HG02623 (cell line): ENCODE results near the gene FRAS1.
"Not testable (repeated sequence)": the region's sequence is repeated elsewhere in the genome, so short reads cannot be mapped to it uniquely, and the experiment has no call there.

ENCODE experiments used
- ATAC-seq: cut with Tn5 transposase; IDR thresholded peaks from one replicate; pipeline ENCODE4 v1.9.1; 2021; ENCODE audit warnings: moderate library complexity; ENCODE audit not compliant: unreplicated experiment

FRAS1 gene

DNA sequence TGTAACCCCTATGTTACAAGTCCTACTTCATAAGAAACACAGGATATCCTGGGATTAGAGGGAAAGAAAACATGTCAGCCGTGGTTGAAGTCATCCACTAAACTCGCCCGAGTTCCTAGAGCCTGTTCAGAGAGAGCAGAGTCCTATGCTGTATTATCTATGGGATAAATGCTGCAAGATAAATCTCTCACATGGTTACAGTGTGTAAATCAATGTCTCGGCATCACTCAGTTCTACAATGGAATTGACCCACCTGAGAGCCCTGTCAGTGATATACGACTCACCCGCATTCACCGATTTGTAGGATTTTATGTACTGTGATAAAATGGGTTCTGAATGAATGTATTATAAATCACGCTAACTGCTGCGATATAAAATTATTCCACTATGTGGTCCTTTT lies 366.7 kb downstream of the FRAS1 start:
- ATAC-seq, result no peak

GRCh38 chr4:78424461-78424860 lies 367.3 kb downstream of the FRAS1 start:
- ATAC-seq, result no peak

- ATAC-seq, result no peak
Observed at GRCh38 chr4:78426972-78427371, 369.8 kb downstream of the FRAS1 start.

GRCh38 chr4:78428996-78429395 lies 371.9 kb downstream of the FRAS1 start:
- no peak for ATAC-seq

GRCh38 chr4:78432896-78433295 lies 375.8 kb downstream of the FRAS1 start:
- no peak for ATAC-seq

DNA sequence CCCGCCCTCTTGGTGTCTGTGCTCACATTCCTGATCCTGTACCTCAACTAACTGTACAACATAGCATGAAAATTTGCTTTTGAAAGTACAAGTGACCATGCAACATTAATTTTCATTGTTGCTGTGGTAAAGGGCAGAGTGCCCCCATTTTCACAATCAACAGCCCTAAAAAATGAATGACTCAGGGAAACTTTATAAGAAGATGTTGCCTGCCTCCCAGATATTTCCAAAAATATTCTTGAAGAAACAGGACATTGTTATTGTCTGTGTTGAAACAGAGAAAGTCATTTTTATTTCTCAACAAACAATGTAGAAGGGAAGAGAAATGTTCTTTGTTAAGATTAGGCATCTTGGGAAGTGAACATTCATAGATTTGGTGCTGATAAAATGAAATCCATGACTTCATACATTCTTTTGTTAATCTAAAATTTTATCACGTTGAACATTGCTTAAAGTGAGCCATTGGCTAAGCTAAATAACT lies 380.5 kb downstream of the FRAS1 start:
- no peak for ATAC-seq

DNA sequence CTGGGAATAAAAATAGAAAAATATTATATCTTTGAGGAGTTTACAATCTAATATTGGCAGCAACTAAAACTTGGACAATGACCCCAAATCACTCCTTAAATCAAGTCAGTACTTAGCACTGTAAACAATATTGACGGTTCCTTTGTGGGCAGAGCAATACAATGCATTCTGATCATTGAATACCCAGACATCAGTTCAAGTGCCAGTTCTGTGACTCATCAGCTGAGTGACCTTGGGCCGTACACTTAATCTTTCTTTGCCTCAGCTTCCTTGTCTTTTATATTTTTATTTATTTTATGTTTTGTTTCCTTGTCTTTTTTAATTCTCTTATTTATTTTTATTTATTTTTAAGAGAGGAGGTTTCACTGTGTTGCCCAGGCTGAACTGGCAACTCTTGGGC lies 382.2 kb downstream of the FRAS1 start:
- ATAC-seq, result no peak

DNA sequence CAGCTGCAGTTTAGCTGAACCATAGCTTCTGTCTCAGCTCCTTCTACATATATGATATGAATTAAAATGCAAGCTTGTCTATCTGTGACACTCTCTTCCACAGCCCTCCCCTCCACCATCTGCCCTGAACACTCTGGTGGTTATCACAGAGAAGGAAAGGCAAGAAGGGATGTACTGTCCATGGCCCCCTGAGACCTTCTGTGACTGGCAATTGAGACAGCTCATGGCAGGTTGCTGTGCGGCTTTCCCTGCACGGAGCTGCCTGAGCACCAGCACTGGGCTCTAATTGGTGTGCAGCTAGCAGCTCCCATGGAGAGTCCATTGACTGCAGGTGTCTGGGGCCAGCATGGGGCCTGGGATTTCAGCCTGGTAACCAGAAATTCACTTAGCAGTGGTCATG lies 384.6 kb downstream of the FRAS1 start:
- no peak for ATAC-seq

- ATAC-seq, result no peak
Observed at GRCh38 chr4:78446619-78447018, 389.5 kb downstream of the FRAS1 start.

DNA sequence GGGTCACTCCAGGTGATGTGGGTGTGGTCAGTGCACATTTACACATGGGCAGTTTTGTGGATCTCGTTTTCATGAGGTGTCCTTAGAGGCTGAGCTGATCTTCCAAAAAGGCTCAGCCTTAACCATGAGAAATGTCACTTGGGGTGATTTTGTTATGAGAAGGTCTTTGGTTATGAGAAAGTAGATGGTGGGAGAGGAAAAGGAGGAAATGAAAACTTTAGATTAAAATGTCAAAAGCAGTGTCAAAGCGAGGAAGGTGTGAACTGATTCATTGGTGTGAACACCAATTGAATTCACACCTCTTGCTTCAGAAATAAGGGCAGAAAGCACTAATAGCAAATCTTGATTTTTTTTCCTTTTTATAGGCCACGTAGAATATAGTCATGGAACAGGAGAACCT lies 394.3 kb downstream of the FRAS1 start:
- no peak for ATAC-seq

DNA sequence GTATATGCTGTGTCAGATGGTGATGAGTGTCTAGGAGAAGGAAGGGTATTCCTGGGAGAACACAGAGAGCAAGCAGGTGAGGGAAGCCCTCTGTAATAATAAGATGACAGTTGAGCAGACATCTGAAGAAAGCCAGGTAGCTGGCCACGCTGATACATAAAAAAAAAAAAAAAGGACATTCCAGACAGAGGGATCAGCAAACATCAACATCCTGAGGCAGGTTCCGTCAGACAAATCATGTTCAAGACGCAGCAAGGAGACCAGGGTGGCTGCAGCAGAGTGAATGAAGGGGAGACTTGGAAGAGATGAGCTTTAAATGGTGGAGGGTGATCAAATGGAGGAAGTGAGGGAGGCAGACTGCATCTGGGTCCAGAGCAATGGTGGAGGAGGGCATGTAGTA lies 396.9 kb downstream of the FRAS1 start:
- ATAC-seq, result no peak

GRCh38 chr4:78457751-78458150 lies 400.6 kb downstream of the FRAS1 start:
- no peak for ATAC-seq

DNA sequence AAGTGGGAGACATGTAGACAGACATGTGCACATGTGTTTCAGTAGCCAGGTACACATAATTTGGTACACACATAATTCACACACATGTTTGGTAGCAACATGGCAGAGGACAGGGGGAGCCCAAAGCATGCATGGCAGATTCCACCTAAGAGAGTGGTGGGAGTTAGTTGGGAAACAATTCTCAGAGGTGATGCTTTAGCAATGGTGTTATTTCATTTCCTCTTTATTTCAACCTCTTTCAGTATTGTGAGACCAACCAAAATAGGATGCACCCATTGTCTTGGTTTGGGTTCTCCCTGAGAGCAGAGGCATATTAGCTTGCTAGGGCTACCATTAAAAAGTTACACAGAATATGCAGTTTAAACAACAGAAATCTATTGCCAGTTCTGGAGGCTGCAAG lies 402.2 kb downstream of the FRAS1 start:
- no peak for ATAC-seq

DNA sequence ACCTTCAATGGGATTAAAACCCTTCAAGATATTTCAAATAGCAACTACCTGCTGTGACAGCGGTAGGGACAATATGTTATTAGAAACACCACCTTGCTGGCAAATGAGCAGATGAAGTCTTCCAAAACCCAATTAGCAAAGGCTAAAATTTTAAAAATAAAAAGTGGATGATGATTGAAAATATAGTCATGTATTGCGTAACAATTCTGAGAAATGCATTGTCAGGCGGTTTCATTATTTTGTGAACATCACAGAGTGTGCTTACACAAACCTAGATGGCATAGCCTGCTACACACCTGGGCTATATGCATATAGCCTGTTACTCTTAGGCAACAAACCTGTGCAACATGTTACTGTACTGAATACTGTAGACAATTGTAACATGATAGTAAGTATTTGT lies 403.2 kb downstream of the FRAS1 start:
- ATAC-seq, result no peak

DNA sequence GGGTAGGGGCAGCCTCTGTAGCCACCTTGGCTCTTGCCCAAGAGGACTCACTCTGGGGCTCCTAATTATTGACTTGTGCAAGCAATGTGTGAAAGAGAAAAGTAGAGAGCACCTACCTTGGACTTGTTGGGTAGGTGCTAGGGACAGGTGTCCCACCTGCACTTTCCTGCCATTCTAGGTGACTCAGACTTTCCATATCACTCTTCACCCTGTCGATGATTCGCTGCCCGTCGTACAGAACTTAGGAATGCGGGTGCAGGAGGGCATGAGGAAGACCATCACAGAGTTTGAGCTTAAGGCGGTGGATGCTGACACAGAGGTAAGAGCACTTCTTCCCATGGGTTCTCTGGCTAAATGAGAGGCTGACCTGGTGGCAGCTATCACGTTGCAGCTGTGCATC lies 407.1 kb downstream of the FRAS1 start:
- no peak for ATAC-seq

DNA sequence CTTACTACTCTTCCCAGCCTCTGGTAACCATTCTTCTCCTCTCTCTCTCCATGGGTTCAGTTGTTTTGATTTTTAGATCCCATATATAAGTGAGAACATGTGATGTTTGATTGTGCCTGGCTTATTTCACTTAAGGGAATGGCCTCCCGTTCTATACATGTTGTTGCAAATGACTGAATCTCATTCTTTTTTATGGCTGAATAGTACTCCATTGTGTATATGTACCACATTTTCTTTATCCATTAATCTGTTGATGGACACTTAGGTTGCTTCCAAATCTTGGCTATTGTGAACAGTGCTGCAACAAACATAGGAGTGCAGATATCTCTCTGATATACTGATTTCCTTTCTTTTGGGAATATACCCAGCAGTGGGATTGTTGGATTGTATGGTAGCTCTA lies 410.1 kb downstream of the FRAS1 start:
- not testable (repeated sequence) for ATAC-seq

- ATAC-seq, result no peak
Observed at GRCh38 chr4:78468272-78468671, 411.1 kb downstream of the FRAS1 start.

GRCh38 chr4:78476108-78476704 lies 419.1 kb downstream of the FRAS1 start:
- ATAC-seq, result no peak

- ATAC-seq, result no peak
Observed at GRCh38 chr4:78477276-78477675, 420.2 kb downstream of the FRAS1 start.

GRCh38 chr4:78478523-78478922 lies 421.4 kb downstream of the FRAS1 start:
- ATAC-seq, result no peak

- ATAC-seq, result no peak
Observed at GRCh38 chr4:78480286-78480685, 423.2 kb downstream of the FRAS1 start.

DNA sequence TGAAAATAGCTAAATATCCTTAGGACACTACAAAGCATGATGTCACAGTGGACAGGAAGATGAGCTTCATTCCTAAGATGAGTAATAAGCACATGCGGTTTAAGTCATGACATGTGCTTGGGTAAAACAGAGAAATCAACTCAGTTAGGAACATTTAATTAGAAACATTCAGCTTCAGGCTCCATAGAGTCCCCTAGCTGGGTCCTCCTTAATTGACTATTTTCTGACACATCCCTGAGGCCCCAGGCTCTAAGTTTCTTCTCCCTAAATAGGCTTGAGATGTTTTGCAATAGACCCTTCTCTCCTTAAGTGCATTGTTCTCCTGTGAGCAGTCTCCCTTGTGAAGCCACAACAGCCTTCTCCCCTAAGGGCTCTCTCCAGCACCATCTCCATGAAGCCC lies 424.1 kb downstream of the FRAS1 start:
- no peak for ATAC-seq

- no peak for ATAC-seq
Observed at GRCh38 chr4:78482281-78482680, 425.2 kb downstream of the FRAS1 start.
